ENCODE measurements around the gene FOXO1.

Gene FOXO1

GRCh38 chr13:40592035-40592434 is 74.4 kb downstream of the FOXO1 start:
- Histone ChIP-seq H3K27me3 (ENCODE audit: insufficient read depth, low read length) (no peaks in the 10 kb centered on the region), H3K4me1 (ENCODE audit: insufficient read depth, low read length, severe bottlenecking) (peaks cover 100% of the 10 kb centered on the region), H3K79me2 (ENCODE audit: insufficient read depth, low read length) (peaks cover 99% of the 10 kb centered on the region), H3K4me3 (ENCODE audit: low read depth, low read length, poor library complexity, severe bottlenecking) (peak overlapping the region; percentile 17), H2AFZ (ENCODE audit: low read length) (no peak overlapping the region), H3K4me2 (ENCODE audit: low read length) (peak overlapping the region; percentile 68), H4K20me1 (ENCODE audit: insufficient read depth, low read length) (no peaks in the 10 kb centered on the region), H3K9me3 (ENCODE audit: low read length) (no peaks in the 10 kb centered on the region), H3K9me2 (ENCODE audit: low read depth, low read length) (no peaks in the 10 kb centered on the region), H3K36me3 (ENCODE audit: insufficient read depth, low read length) (no peaks in the 10 kb centered on the region), H3F3A (ENCODE audit: insufficient read depth, low read length) (peaks cover 4% of the 10 kb centered on the region; the same call in 1 of the 2 replicates), H3K9ac (ENCODE audit: low read length) (peak overlapping the region; percentile 21; the same call in 1 of the 2 replicates), H3K27ac (ENCODE audit: low read depth, low read length, poor library complexity, severe bottlenecking) (peak overlapping the region; percentile 90)
- TF ChIP-seq CTCF (IDR thresholded peaks at IDR 0.05; ENCODE audit: low read length) (no peak), EZH2 (IDR thresholded peaks at IDR 0.05; ENCODE audit: borderline replicate concordance, low read length) (no peak)

GRCh38 chr13:40591091-40591490 is 75.3 kb downstream of the FOXO1 start:
- Histone ChIP-seq H3K4me2 (ENCODE audit: low read length) (peak overlapping the region; percentile 68), H3K4me1 (ENCODE audit: insufficient read depth, low read length, severe bottlenecking) (peaks cover 100% of the 10 kb centered on the region), H3K9me2 (ENCODE audit: low read depth, low read length) (no peaks in the 10 kb centered on the region), H3K79me2 (ENCODE audit: insufficient read depth, low read length) (peaks cover 99% of the 10 kb centered on the region), H4K20me1 (ENCODE audit: insufficient read depth, low read length) (no peaks in the 10 kb centered on the region), H3K27ac (ENCODE audit: low read depth, low read length, poor library complexity, severe bottlenecking) (peak overlapping the region; percentile 90), H3K9ac (ENCODE audit: low read length) (peak overlapping the region; percentile 39), H3K27me3 (ENCODE audit: insufficient read depth, low read length) (no peaks in the 10 kb centered on the region), H3K36me3 (ENCODE audit: insufficient read depth, low read length) (peaks cover 5% of the 10 kb centered on the region), H3K9me3 (ENCODE audit: low read length) (no peaks in the 10 kb centered on the region), H2AFZ (ENCODE audit: low read length) (no peak overlapping the region), H3F3A (ENCODE audit: insufficient read depth, low read length) (peaks cover 4% of the 10 kb centered on the region; the same call in 1 of the 2 replicates), H3K4me3 (ENCODE audit: low read depth, low read length, poor library complexity, severe bottlenecking) (peak overlapping the region; percentile 46)
- TF ChIP-seq EZH2 (IDR thresholded peaks at IDR 0.05; ENCODE audit: borderline replicate concordance, low read length) (no peak), CTCF (IDR thresholded peaks at IDR 0.05; ENCODE audit: low read length) (no peak)

- TF ChIP-seq CTCF (IDR thresholded peaks at IDR 0.05; ENCODE audit: low read length) (no peak), EZH2 (IDR thresholded peaks at IDR 0.05; ENCODE audit: borderline replicate concordance, low read length) (no peak)
- H3F3A ChIP-seq (ENCODE audit: insufficient read depth, low read length): peaks cover 4% of the 10 kb centered on the region; the same call in 1 of the 2 replicates
- no peaks in the 10 kb centered on the region for H4K20me1 ChIP-seq (ENCODE audit: insufficient read depth, low read length)
- H3K36me3 ChIP-seq (ENCODE audit: insufficient read depth, low read length): peaks cover 6% of the 10 kb centered on the region
- H3K4me3 ChIP-seq (ENCODE audit: low read depth, low read length, poor library complexity, severe bottlenecking): peak overlapping the region; percentile 46
- peak overlapping the region; percentile 68 for H3K4me2 ChIP-seq (ENCODE audit: low read length)
- H3K27me3 ChIP-seq (ENCODE audit: insufficient read depth, low read length): no peaks in the 10 kb centered on the region
- peaks cover 94% of the 10 kb centered on the region for H3K4me1 ChIP-seq (ENCODE audit: insufficient read depth, low read length, severe bottlenecking)
- no peaks in the 10 kb centered on the region for H3K9me2 ChIP-seq (ENCODE audit: low read depth, low read length)
- no peaks in the 10 kb centered on the region for H3K9me3 ChIP-seq (ENCODE audit: low read length)
- H3K9ac ChIP-seq (ENCODE audit: low read length): peak overlapping the region; percentile 39
- H3K27ac ChIP-seq (ENCODE audit: low read depth, low read length, poor library complexity, severe bottlenecking): peak overlapping the region; percentile 90
- no peak overlapping the region for H2AFZ ChIP-seq (ENCODE audit: low read length)
- peaks cover 99% of the 10 kb centered on the region for H3K79me2 ChIP-seq (ENCODE audit: insufficient read depth, low read length)
Measured at GRCh38 chr13:40590112-40590862, 76.2 kb downstream of the FOXO1 start.
